Lung (tissue), 16 donors: ENCODE results near the gene IPPK. TPM values are rescaled to one million over a fixed set of nuclear protein-coding genes. Genes with fewer than 3 reads are reported as not detected.

Source experiments
- ATAC-seq: fragments of 200-7000 bp; cut with Tn5 transposase; one replicate; pipeline ENCODE4 v1.9.1; 2020; ENCODE audit warnings: moderate number of reproducible peaks; ENCODE audit not compliant: insufficient read depth, low FRiP score
- DNase-seq, 3 donors: peaks; one replicate each; pipeline ENCODE4 v3.0.0-alpha.2; 2013 to 2017
- H3K27ac ChIP-seq, 2 donors: one replicate each; pipeline ENCODE4 v1.5.1; 2013; ENCODE audit warnings: mild to moderate bottlenecking in 2 of 2, moderate library complexity in 2 of 2, control low read depth in 1 of 2, inconsistent platforms in 1 of 2, low read depth in 1 of 2, low read length in 1 of 2
- H3K27me3 ChIP-seq, 3 donors: one replicate each; pipeline ENCODE4 v1.5.1; 2013; ENCODE audit warnings: low read length in 2 of 3; ENCODE audit not compliant: control insufficient read depth in 3 of 3, insufficient read depth in 3 of 3
- H3K36me3 ChIP-seq, 4 donors: one replicate each; pipeline ENCODE4 v1.5.1; 2013; ENCODE audit warnings: low read length in 4 of 4, mild to moderate bottlenecking in 1 of 4, moderate library complexity in 1 of 4; ENCODE audit not compliant: control insufficient read depth in 4 of 4, insufficient read depth in 4 of 4
- H3K4me1 ChIP-seq, 5 donors: one replicate each; pipeline ENCODE4 v1.5.1; 2013; ENCODE audit warnings: low read length in 5 of 5, mild to moderate bottlenecking in 2 of 5, moderate library complexity in 1 of 5; ENCODE audit not compliant: control insufficient read depth in 5 of 5, insufficient read depth in 5 of 5
- H3K4me3 ChIP-seq: one replicate; pipeline ENCODE4 v1.5.1; 2013; ENCODE audit warnings: mild to moderate bottlenecking, control low read depth, moderate library complexity
- H3K9ac ChIP-seq, 2 donors: one replicate each; pipeline ENCODE4 v1.5.1; 2013; ENCODE audit warnings: low read length in 2 of 2, control low read depth in 1 of 2; ENCODE audit not compliant: insufficient read depth in 1 of 2
- H3K9me3 ChIP-seq, 4 donors: one replicate each; pipeline ENCODE4 v1.5.1; 2013; ENCODE audit warnings: low read length in 3 of 4, mild to moderate bottlenecking in 1 of 4, moderate library complexity in 1 of 4; ENCODE audit not compliant: control insufficient read depth in 4 of 4, insufficient read depth in 3 of 4
- CTCF ChIP-seq: IDR thresholded peaks from 2 replicates; pipeline ENCODE4 v1.5.1; 2012; ENCODE audit warnings: mild to moderate bottlenecking; ENCODE audit errors: control extremely low read depth, extremely low read depth
- WGBS, 2 donors: extraction: QIAGEN DNeasy Blood & Tissue Kit; methylation state at CpG; one replicate each; pipeline ENCODE4 v1.1.7; 2013; 5-methylcytosine and 5-hydroxymethylcytosine counted together
- long read RNA-seq, 5 donors: transcript quantifications; one replicate each; lab custom pipeline, GENCODE V29; 2026
- polyA plus RNA-seq, 2 donors: library from polyadenylated mRNA; stranded (reverse); fragments of 200-250 nt; gene quantifications; one replicate each; pipeline ENCODE4 v1.2.1, GENCODE V29; 2013
- total RNA-seq, 2 donors: library from RNA; depleted of rRNA in 1 of 2; stranded (reverse); fragments of >200 nt in 1 of 2; gene quantifications; one replicate each; pipeline ENCODE4 v1.2.1, GENCODE V29; 2014 to 2021
- donor health status: control.
- donor health status: control.
- donor health status: Bipolar disorder and iron deficiency.
- donor health status: healthy.
- donor health status: DM: yes; HTN: yes; CAD: no.

IPPK gene
- total RNA-seq (1 to 10 TPM; 6.7 to 6.9 TPM), polyA plus RNA-seq (1 to 10 TPM; 6.0 to 9.6 TPM)
- long read RNA-seq, donor 1, full-length matches to known transcripts, result 1 of 1 reads
- long read RNA-seq, donor 1, partial matches to known transcripts, result 0 of 1 reads
- long read RNA-seq, donor 1, other reads (novel, unspliced or antisense), result 0 of 1 reads
- long read RNA-seq, donor 2, result 0 reads
- long read RNA-seq, donor 3, result 0 reads
- long read RNA-seq, donor 4, result 0 reads
- long read RNA-seq, donor 5, full-length matches to known transcripts, result 3 of 3 reads
- long read RNA-seq, donor 5, partial matches to known transcripts, result 0 of 3 reads
- long read RNA-seq, donor 5, other reads (novel, unspliced or antisense), result 0 of 3 reads

- peak within 1 kb of the TSS; percentile 90 to 96 for H3K27ac ChIP-seq
- WGBS, 2 donors, result 0% methylated on average over 70 to 75 of the region's 75 CpGs
- no peak for TF ChIP-seq CTCF
- H3K36me3 ChIP-seq, result peaks cover 0 to 10% (median 7%) of the 10 kb centered on the region in 4 donors
- ATAC-seq (peak; percentile 95), DNase-seq (peak; percentile 99)
- peaks cover 0 to 19% (median 5%) of the 10 kb centered on the region in 5 donors for H3K4me1 ChIP-seq
- H3K9ac ChIP-seq, result peak within 1 kb of the TSS; percentile 76 to 79
- no peaks in the 10 kb centered on the region for H3K27me3 ChIP-seq
- peak within 1 kb of the TSS; percentile 93 for H3K4me3 ChIP-seq
- no peaks in the 10 kb centered on the region for H3K9me3 ChIP-seq
Measured at GRCh38 chr9:92669890-92670708, at the start of gene IPPK. TSS of gene IPPK (minus strand) at chr9:92670131. CDS start at chr9:92669988, 143 bp downstream.

GRCh38 chr9:92719028-92719647 is 49.2 kb upstream of the IPPK start:
- TF ChIP-seq CTCF, result no peak
- Histone ChIP-seq H3K9ac (no peak overlapping the region), H3K9me3 (peaks cover 0 to 2% (median 0%) of the 10 kb centered on the region in 4 donors), H3K27ac (no peak overlapping the region), H3K4me3 (no peak overlapping the region), H3K27me3 (no peaks in the 10 kb centered on the region), H3K4me1 (peaks cover 0 to 13% (median 0%) of the 10 kb centered on the region in 5 donors), H3K36me3 (peaks cover 16 to 70% (median 57%) of the 10 kb centered on the region in 4 donors)
- no peak for DNase-seq
- ATAC-seq, result no peak
- 95% methylated on average over 34 of the region's 34 CpGs for WGBS, 2 donors

DNA sequence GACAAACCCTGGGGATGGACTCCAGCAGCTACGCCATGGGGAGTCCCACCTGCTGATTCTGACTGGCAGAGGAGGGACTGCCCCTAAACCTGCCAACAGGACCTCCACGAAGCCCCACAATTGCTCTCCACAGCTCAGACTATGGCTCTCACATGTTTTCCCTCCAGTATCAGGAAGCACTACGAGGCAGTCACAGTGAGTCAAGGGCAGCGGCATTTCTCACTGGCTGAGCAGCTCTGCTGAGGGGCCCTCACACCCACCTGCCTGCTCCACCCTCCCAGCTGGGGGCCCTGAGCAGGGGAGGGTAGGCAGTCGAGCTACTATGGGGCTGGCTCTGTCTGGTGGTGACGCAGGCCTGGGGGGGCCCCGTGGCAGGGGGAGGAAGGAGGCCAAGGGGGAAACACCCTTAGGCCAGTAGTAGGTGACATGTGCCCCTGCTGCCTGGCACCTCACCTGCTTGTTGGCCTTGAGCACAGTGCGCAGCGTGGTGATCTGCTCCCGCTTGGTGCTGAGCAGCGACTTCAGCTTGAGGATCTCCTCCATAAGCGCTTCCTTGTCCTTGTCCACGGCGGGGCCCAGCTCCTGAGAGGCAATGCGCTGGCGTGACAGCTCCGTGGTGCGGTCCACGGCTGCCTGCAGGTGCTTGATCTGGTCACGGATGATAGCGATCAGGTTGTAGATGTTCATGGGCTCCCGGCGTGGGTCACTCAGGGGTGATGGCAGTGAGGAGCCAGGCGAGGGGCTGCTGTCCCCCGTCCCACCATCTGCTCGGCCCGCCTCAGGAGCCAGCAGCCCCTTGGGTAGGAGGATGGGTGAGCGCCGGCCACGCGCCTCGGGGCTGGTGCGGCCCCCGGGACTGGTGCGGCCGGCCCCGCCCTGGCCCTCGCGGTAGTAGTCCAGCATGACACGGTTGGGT is 48.4 kb upstream of the IPPK start:
- peaks cover 16 to 78% (median 62%) of the 10 kb centered on the region in 4 donors for H3K36me3 ChIP-seq
- H3K9ac ChIP-seq, result no peak overlapping the region
- no peaks in the 10 kb centered on the region for H3K27me3 ChIP-seq
- no peak for TF ChIP-seq CTCF
- WGBS, 2 donors, result 92 to 93% methylated on average over 40 of the region's 40 CpGs
- peaks cover 0 to 2% (median 0%) of the 10 kb centered on the region in 4 donors for H3K9me3 ChIP-seq
- H3K27ac ChIP-seq, result no peak overlapping the region
- H3K4me3 ChIP-seq, result no peak overlapping the region
- ATAC-seq, result no peak
- DNase-seq, result peak in 1 of 3 donors; percentile 4
- H3K4me1 ChIP-seq, result peaks cover 0 to 5% (median 0%) of the 10 kb centered on the region in 5 donors
